H9 (cell line): ENCODE results near the gene RPUSD2. TPM values are rescaled to one million over a fixed set of nuclear protein-coding genes. Genes with fewer than 3 reads are reported as not detected.

Source experiments
- DNase-seq: peaks from one replicate; pipeline ENCODE4 v3.0.0-alpha.2; 2017
- H2AFZ ChIP-seq: one replicate; pipeline ENCODE4 v1.6.1; 2013; ENCODE audit warnings: mild to moderate bottlenecking, low read length, control low read depth, moderate library complexity
- H2AK5ac ChIP-seq: 2 replicates; pipeline ENCODE4 v1.6.1; 2013; ENCODE audit warnings: low read length, control low read depth, mixed read lengths; ENCODE audit not compliant: insufficient read length
- H2BK120ac ChIP-seq: one replicate; pipeline ENCODE4 v1.6.1; 2013; ENCODE audit warnings: low read depth, mild to moderate bottlenecking, low read length, control low read depth, inconsistent platforms; ENCODE audit not compliant: poor library complexity, severe bottlenecking
- H2BK12ac ChIP-seq: 2 replicates; pipeline ENCODE4 v1.6.1; 2013; ENCODE audit warnings: low read length, control low read depth, mixed read lengths, low read depth; ENCODE audit not compliant: insufficient read length
- H2BK15ac ChIP-seq: 2 replicates; pipeline ENCODE4 v1.6.1; 2013; ENCODE audit warnings: low read depth, low read length, control low read depth
- H2BK20ac ChIP-seq: one replicate; pipeline ENCODE4 v1.6.1; 2013; ENCODE audit warnings: low read depth, mild to moderate bottlenecking, low read length, control low read depth, inconsistent platforms; ENCODE audit not compliant: poor library complexity, severe bottlenecking
- H2BK5ac ChIP-seq: 2 replicates; pipeline ENCODE4 v1.6.1; 2013; ENCODE audit warnings: low read length, control low read depth, mixed read lengths; ENCODE audit not compliant: insufficient read length
- H3K14ac ChIP-seq: 2 replicates; pipeline ENCODE4 v1.6.1; 2013; ENCODE audit warnings: low read length, control low read depth; ENCODE audit not compliant: insufficient read depth
- H3K18ac ChIP-seq: 2 replicates; pipeline ENCODE4 v1.6.1; 2013; ENCODE audit warnings: low read depth, mild to moderate bottlenecking, mixed read lengths, low read length, control low read depth; ENCODE audit not compliant: insufficient read length
- H3K23ac ChIP-seq: 2 replicates; pipeline ENCODE4 v1.6.1; 2013; ENCODE audit warnings: low read length, control low read depth, mixed read lengths, low read depth; ENCODE audit not compliant: insufficient read length
- H3K23me2 ChIP-seq: 2 replicates; pipeline ENCODE4 v1.6.1; 2013; ENCODE audit warnings: low read depth, mild to moderate bottlenecking, mixed read lengths, low read length, control low read depth; ENCODE audit not compliant: insufficient read length, poor library complexity, severe bottlenecking
- H3K27ac ChIP-seq: 2 replicates; pipeline ENCODE4 v1.5.1; 2013; ENCODE audit warnings: low read length, control low read depth, mixed read lengths, low read depth; ENCODE audit not compliant: insufficient read length
- H3K27me3 ChIP-seq: 2 replicates; pipeline ENCODE4 v1.6.1; 2013; ENCODE audit warnings: low read length, control low read depth, inconsistent platforms; ENCODE audit not compliant: insufficient read depth
- H3K4ac ChIP-seq: 2 replicates; pipeline ENCODE4 v1.6.1; 2013; ENCODE audit warnings: low read depth, mild to moderate bottlenecking, control low read depth, inconsistent platforms, low read length, moderate library complexity
- H3K4me1 ChIP-seq: 2 replicates; pipeline ENCODE4 v1.6.1; 2013; ENCODE audit warnings: low read length, control low read depth, inconsistent platforms; ENCODE audit not compliant: insufficient read depth
- H3K4me2 ChIP-seq: 2 replicates; pipeline ENCODE4 v1.6.1; 2013; ENCODE audit warnings: low read length, control low read depth, mixed read lengths; ENCODE audit not compliant: insufficient read length, insufficient read depth
- H3K56ac ChIP-seq: 2 replicates; pipeline ENCODE4 v1.6.1; 2013; ENCODE audit warnings: low read depth, mild to moderate bottlenecking, mixed read lengths, low read length, control low read depth; ENCODE audit not compliant: insufficient read length
- H3K79me1 ChIP-seq: 2 replicates; pipeline ENCODE4 v1.6.1; 2013; ENCODE audit warnings: low read depth, mild to moderate bottlenecking, moderate library complexity, low read length, control low read depth, inconsistent platforms; ENCODE audit not compliant: insufficient read depth, poor library complexity, severe bottlenecking
- H3K79me2 ChIP-seq: 2 replicates; pipeline ENCODE4 v1.6.1; 2013; ENCODE audit warnings: low read length, control low read depth, inconsistent platforms; ENCODE audit not compliant: insufficient read depth
- H3K9ac ChIP-seq: 2 replicates; pipeline ENCODE4 v1.6.1; 2013; ENCODE audit warnings: low read length, control low read depth, mixed read lengths; ENCODE audit not compliant: insufficient read length; ENCODE audit errors: extremely low read depth
- H3K9me3 ChIP-seq: one replicate; pipeline ENCODE4 v1.6.1; 2013; ENCODE audit warnings: low read depth, low read length, inconsistent platforms; ENCODE audit not compliant: control insufficient read depth
- H3T11ph ChIP-seq: one replicate; pipeline ENCODE4 v1.6.1; 2013; ENCODE audit warnings: mild to moderate bottlenecking, low read length, control low read depth, inconsistent platforms
- H4K20me1 ChIP-seq: one replicate; pipeline ENCODE4 v1.6.1; 2013; ENCODE audit not compliant: control insufficient read depth, insufficient read length, insufficient read depth
- H4K5ac ChIP-seq: 2 replicates; pipeline ENCODE4 v1.6.1; 2013; ENCODE audit warnings: low read depth, mild to moderate bottlenecking, mixed read lengths, low read length, control low read depth; ENCODE audit not compliant: insufficient read length
- H4K8ac ChIP-seq: replicated peaks from 2 replicates; pipeline ENCODE4 v1.6.1; 2013; ENCODE audit warnings: low read length, control low read depth, mixed read lengths, low read depth; ENCODE audit not compliant: insufficient read length
- H4K91ac ChIP-seq: 2 replicates; pipeline ENCODE4 v1.6.1; 2013; ENCODE audit warnings: low read depth, mild to moderate bottlenecking, moderate library complexity, mixed read lengths, low read length, control low read depth; ENCODE audit not compliant: insufficient read length
- H3K27ac Mint-ChIP-seq, 3 experiments: 2 replicates in 2 of 3; 3 replicates in 1 of 3; pipeline ENCODE4 v1.8.0; 2020 to 2021; ENCODE audit warnings: mixed read lengths in 3 of 3, mild to moderate bottlenecking in 1 of 3, moderate library complexity in 1 of 3
- H3K27me3 Mint-ChIP-seq: 2 replicates; pipeline ENCODE4 v1.8.0; 2021; ENCODE audit warnings: low read depth, mild to moderate bottlenecking, moderate library complexity, mixed read lengths
- H3K36me3 Mint-ChIP-seq, 3 experiments: 2 replicates in 2 of 3; 3 replicates in 1 of 3; pipeline ENCODE4 v1.8.0; 2020 to 2021; ENCODE audit warnings: low read depth in 3 of 3, mixed read lengths in 3 of 3; ENCODE audit not compliant: insufficient read depth in 1 of 3
- H3K4me1 Mint-ChIP-seq, 2 experiments: 2 replicates each; pipeline ENCODE4 v1.8.0; 2020; ENCODE audit warnings: mixed read lengths in 2 of 2
- H3K4me3 Mint-ChIP-seq, 2 experiments: 2 replicates in 1 of 2; 3 replicates in 1 of 2; pipeline ENCODE4 v1.8.0; 2020 to 2021; ENCODE audit warnings: mild to moderate bottlenecking in 2 of 2, mixed read lengths in 2 of 2, moderate library complexity in 1 of 2
- H3K9me3 Mint-ChIP-seq, 2 experiments: 2 replicates in 1 of 2; 3 replicates in 1 of 2; pipeline ENCODE4 v1.8.0; 2020; ENCODE audit warnings: mild to moderate bottlenecking in 2 of 2, mixed read lengths in 2 of 2, moderate library complexity in 1 of 2
- CTCF ChIP-seq: fragments of 200-600 bp; sonication (generic); conservative IDR thresholded peaks from 3 replicates; pipeline ENCODE4 v1.8.0; 2021; ENCODE audit warnings: antibody characterized with exemption, mild to moderate bottlenecking
- WGBS: extraction: QIAGEN DNeasy Blood & Tissue Kit; methylation state at CpG from one replicate; pipeline ENCODE4 v1.1.7; 2013; ENCODE audit warnings: missing lambda C conversion rate, low lambda C conversion rate, mixed read lengths; ENCODE audit not compliant: insufficient read length; ENCODE audit errors: extremely low coverage; 5-methylcytosine and 5-hydroxymethylcytosine counted together
- total RNA-seq: library from RNA; stranded (reverse); gene quantifications from 2 replicates; pipeline ENCODE4 v1.2.1, GENCODE V29; 2021

Gene RPUSD2
- total RNA-seq, 1 experiment from 2014 or later = 25.7 TPM

DNA sequence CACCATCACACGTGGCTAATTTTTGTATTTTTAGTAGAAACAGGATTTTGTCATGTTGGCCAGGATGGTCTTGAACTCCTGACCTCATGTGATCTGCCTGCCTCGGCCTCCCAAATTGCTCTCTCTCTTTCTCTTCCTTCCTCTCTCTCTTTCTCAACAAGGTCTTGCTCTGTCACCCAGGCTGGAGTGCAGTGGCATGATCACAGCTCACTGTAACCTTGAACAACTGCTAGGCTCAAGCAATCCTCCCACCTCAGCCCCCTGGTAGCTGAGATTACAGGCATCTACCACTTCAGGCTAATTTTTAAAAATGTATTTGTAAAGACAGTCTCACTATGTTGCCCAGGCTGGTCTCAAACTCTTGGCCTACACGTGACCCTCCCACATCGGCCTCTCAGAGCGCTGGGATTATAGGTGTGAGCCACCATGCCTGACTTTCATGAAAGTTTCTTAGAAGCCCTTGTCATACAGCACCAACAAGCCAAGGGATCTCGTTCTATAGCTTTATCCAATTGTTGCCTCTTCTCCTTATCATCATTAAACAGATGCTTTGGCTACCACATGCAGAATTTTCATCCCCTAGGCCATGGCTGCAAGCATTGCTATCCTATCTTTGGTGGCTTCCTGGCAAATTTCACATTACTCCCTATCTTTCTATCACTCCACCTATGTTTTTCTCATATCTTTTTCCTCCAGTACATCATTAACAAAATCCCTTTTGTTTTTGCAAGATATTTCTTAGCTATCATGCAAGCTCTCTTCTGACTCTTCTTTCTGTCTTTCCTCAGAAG is 10.0 kb upstream of the RPUSD2 start:
- H2BK5ac ChIP-seq = no peak overlapping the region
- no peak overlapping the region for H4K5ac ChIP-seq
- no peak overlapping the region for H2BK20ac ChIP-seq
- no peaks in the 10 kb centered on the region for H3K79me1 ChIP-seq
- H3K56ac ChIP-seq = no peak overlapping the region
- no peak overlapping the region for H3K27ac ChIP-seq
- no peaks in the 10 kb centered on the region for H3K23me2 ChIP-seq
- H3K14ac ChIP-seq = no peak overlapping the region
- no peak overlapping the region for H3K23ac ChIP-seq
- peaks cover 1% of the 10 kb centered on the region; the same call in 1 of the 2 replicates for H3K79me2 ChIP-seq
- no peak overlapping the region for H3K4me3 Mint-ChIP-seq
- no peak overlapping the region for H3K9ac ChIP-seq
- no peaks in the 10 kb centered on the region for H3K9me3 Mint-ChIP-seq
- no peak overlapping the region for H2BK15ac ChIP-seq
- H3K27ac Mint-ChIP-seq = peak overlapping the region in 1 of 3 experiments; percentile 20; a peak in 2 of 7 replicates
- H4K8ac ChIP-seq = no peak overlapping the region
- no peak overlapping the region for H2AFZ ChIP-seq
- TF ChIP-seq CTCF = no peak
- no peaks in the 10 kb centered on the region for H3K9me3 ChIP-seq
- no peak overlapping the region for H3K18ac ChIP-seq
- H3K27me3 ChIP-seq = no peaks in the 10 kb centered on the region
- WGBS = no CpG with 5 or more reads among the region's 6 CpGs
- DNase-seq = no peak
- peaks cover 21 to 29% of the 10 kb centered on the region in 2 experiments for H3K4me1 Mint-ChIP-seq
- peaks cover 5% of the 10 kb centered on the region; the same call in 1 of the 2 replicates for H3K4me1 ChIP-seq
- H2BK120ac ChIP-seq = no peak overlapping the region
- H2AK5ac ChIP-seq = no peak overlapping the region
- H3K36me3 Mint-ChIP-seq = peaks cover 1 to 10% (median 7%) of the 10 kb centered on the region in 3 experiments; a peak in 4 of 7 replicates
- H3T11ph ChIP-seq = no peak overlapping the region
- H2BK12ac ChIP-seq = no peak overlapping the region
- no peaks in the 10 kb centered on the region for H3K27me3 Mint-ChIP-seq
- H4K91ac ChIP-seq = no peak overlapping the region
- H3K4ac ChIP-seq = no peak overlapping the region
- H4K20me1 ChIP-seq = no peaks in the 10 kb centered on the region
- H3K4me2 ChIP-seq = no peak overlapping the region
